ENCODE results near the gene RHOXF1. TPM values are rescaled to one million over a fixed set of nuclear protein-coding genes. Genes with fewer than 3 reads are reported as not detected.
"Not testable (repeated sequence)": the region's sequence is repeated elsewhere in the genome, so short reads cannot be mapped to it uniquely, and the experiment has no call there.

The RHOXF1 gene
- not detected in 2 replicates for total RNA-seq (ENCODE audit: low replicate concordance)
- long read RNA-seq = 0 reads

GRCh38 chrX:120115438-120115963 lies at the start of gene RHOXF1:
RHOXF1 (minus strand) TSS chrX:120115913; CDS start chrX:120115862, 51 bp downstream.
- TF ChIP-seq, protein P1, sequence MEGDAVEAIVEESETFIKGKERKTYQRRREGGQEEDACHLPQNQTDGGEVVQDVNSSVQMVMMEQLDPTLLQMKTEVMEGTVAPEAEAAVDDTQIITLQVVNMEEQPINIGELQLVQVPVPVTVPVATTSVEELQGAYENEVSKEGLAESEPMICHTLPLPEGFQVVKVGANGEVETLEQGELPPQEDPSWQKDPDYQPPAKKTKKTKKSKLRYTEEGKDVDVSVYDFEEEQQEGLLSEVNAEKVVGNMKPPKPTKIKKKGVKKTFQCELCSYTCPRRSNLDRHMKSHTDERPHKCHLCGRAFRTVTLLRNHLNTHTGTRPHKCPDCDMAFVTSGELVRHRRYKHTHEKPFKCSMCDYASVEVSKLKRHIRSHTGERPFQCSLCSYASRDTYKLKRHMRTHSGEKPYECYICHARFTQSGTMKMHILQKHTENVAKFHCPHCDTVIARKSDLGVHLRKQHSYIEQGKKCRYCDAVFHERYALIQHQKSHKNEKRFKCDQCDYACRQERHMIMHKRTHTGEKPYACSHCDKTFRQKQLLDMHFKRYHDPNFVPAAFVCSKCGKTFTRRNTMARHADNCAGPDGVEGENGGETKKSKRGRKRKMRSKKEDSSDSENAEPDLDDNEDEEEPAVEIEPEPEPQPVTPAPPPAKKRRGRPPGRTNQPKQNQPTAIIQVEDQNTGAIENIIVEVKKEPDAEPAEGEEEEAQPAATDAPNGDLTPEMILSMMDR (conservative IDR thresholded peaks at IDR 0.05) = no peak
- H3K27ac Mint-ChIP-seq = no peak within 1 kb of the TSS

GRCh38 chrX:120159086-120159485 lies 43.4 kb upstream of the RHOXF1 start:
- not testable (repeated sequence) for H3K4me1 Mint-ChIP-seq (ENCODE audit: unreplicated experiment); H3K27ac Mint-ChIP-seq; H3K4me3 Mint-ChIP-seq; H3K27me3 Mint-ChIP-seq; H3K9me3 Mint-ChIP-seq; H3K36me3 Mint-ChIP-seq; DNase-seq (ENCODE audit: extremely low spot score, unreplicated experiment)

More at GRCh38 chrX:120115438-120115963, at the start of gene RHOXF1:
- Mint-ChIP-seq H3K4me3 (no peak within 1 kb of the TSS), H3K27me3 (no peaks in the 10 kb centered on the region), H3K36me3 (no peaks in the 10 kb centered on the region), H3K4me1 (ENCODE audit: unreplicated experiment) (no peaks in the 10 kb centered on the region), H3K9me3 (no peaks in the 10 kb centered on the region)
- DNase-seq (ENCODE audit: extremely low spot score, unreplicated experiment) = no peak

GRCh38 chrX:120158313-120158712 lies 42.6 kb upstream of the RHOXF1 start, which contains the start of gene RHOXF2:
RHOXF2 (plus strand) TSS chrX:120158613; CDS start chrX:120158751, 138 bp downstream.
- not testable (repeated sequence) for H3K27me3 Mint-ChIP-seq; H3K36me3 Mint-ChIP-seq; DNase-seq (ENCODE audit: extremely low spot score, unreplicated experiment); H3K9me3 Mint-ChIP-seq; H3K4me3 Mint-ChIP-seq; H3K4me1 Mint-ChIP-seq (ENCODE audit: unreplicated experiment); H3K27ac Mint-ChIP-seq

- H3K4me1 Mint-ChIP-seq (ENCODE audit: unreplicated experiment); H3K27ac Mint-ChIP-seq; H3K27me3 Mint-ChIP-seq; H3K4me3 Mint-ChIP-seq; H3K36me3 Mint-ChIP-seq; DNase-seq (ENCODE audit: extremely low spot score, unreplicated experiment): not testable (repeated sequence)
- H3K9me3 Mint-ChIP-seq = peaks cover 15% of the 10 kb centered on the region
Measured at GRCh38 chrX:120150109-120150744, 34.5 kb upstream of the RHOXF1 start.

- H3K36me3 Mint-ChIP-seq = no peaks in the 10 kb centered on the region
- TF ChIP-seq, protein P1 (conservative IDR thresholded peaks at IDR 0.05) = no peak
- H3K4me1 Mint-ChIP-seq (ENCODE audit: unreplicated experiment) = peaks cover 8% of the 10 kb centered on the region
- H3K9me3 Mint-ChIP-seq = peaks cover 15% of the 10 kb centered on the region
- no peak overlapping the region for H3K4me3 Mint-ChIP-seq
- no peaks in the 10 kb centered on the region for H3K27me3 Mint-ChIP-seq
- DNase-seq (ENCODE audit: extremely low spot score, unreplicated experiment) = no peak
- H3K27ac Mint-ChIP-seq = no peak overlapping the region
Measured at GRCh38 chrX:120147537-120147936, 31.8 kb upstream of the RHOXF1 start.

GRCh38 chrX:120146323-120146722 lies 30.6 kb upstream of the RHOXF1 start:
- not testable (repeated sequence) for H3K27me3 Mint-ChIP-seq; H3K36me3 Mint-ChIP-seq; DNase-seq (ENCODE audit: extremely low spot score, unreplicated experiment); H3K4me1 Mint-ChIP-seq (ENCODE audit: unreplicated experiment); H3K27ac Mint-ChIP-seq; H3K4me3 Mint-ChIP-seq
- H3K9me3 Mint-ChIP-seq = peaks cover 15% of the 10 kb centered on the region

GRCh38 chrX:120145295-120145925 lies 29.7 kb upstream of the RHOXF1 start:
- H3K9me3 Mint-ChIP-seq = peaks cover 15% of the 10 kb centered on the region
- H3K27ac Mint-ChIP-seq = no peak overlapping the region
- DNase-seq (ENCODE audit: extremely low spot score, unreplicated experiment) = no peak
- TF ChIP-seq, protein P1 (conservative IDR thresholded peaks at IDR 0.05) = no peak
- H3K27me3 Mint-ChIP-seq = no peaks in the 10 kb centered on the region
- no peak overlapping the region for H3K4me3 Mint-ChIP-seq
- no peaks in the 10 kb centered on the region for H3K36me3 Mint-ChIP-seq
- peaks cover 8% of the 10 kb centered on the region for H3K4me1 Mint-ChIP-seq (ENCODE audit: unreplicated experiment)
